HG03045 (cell line): Measurements from ENCODE around the gene DNAJB11.
"Not testable (repeated sequence)": the region's sequence is repeated elsewhere in the genome, so short reads cannot be mapped to it uniquely, and the experiment has no call there.

Experiments
- ATAC-seq: cut with Tn5 transposase; IDR thresholded peaks from one replicate; pipeline ENCODE4 v1.9.1; 2021; ENCODE audit warnings: mild to moderate bottlenecking, moderate library complexity; ENCODE audit not compliant: unreplicated experiment

The DNAJB11 gene

DNA sequence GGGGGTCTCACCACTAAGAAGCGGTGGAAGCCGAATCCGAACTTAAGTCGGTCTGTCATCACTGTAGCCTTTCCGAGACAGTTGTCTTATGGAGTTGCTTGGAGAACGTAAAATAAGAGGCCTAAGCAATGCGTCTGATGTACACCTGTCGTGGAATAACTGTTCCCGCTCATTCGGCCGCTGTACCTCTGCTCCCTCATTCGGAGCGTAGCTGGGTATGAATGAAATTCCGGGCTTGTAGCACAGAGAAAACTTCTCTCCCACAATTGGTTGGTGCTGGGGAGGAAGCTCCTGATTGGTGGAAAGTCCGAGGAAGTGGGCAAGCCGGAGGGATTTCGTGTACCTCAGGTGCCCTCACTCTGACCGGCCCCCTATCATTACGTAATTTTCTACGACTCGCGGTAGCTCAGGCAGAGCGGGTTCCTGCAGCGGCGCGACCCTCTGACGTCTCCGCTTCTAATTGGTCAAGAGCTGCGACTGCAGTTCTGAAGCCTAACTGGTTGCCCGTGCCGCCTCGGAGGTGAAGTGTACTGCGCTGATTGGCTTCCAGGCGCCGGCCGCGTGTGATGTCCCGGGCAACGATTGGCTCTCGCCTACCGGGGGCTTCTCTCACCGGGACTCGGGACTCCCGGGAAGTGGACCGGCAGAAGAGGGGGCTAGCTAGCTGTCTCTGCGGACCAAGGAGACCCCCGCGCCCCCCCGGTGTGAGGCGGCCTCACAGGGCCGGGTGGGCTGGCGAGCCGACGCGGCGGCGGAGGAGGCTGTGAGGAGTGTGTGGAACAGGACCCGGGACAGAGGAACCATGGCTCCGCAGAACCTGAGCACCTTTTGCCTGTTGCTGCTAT lies at the start of gene DNAJB11:
Gene DNAJB11, plus strand, starts transcription at position 625 of the 845 bp plus-strand sequence. Its CDS starts 178 bp downstream, at position 803.
- peak; percentile 83 for ATAC-seq

DNA sequence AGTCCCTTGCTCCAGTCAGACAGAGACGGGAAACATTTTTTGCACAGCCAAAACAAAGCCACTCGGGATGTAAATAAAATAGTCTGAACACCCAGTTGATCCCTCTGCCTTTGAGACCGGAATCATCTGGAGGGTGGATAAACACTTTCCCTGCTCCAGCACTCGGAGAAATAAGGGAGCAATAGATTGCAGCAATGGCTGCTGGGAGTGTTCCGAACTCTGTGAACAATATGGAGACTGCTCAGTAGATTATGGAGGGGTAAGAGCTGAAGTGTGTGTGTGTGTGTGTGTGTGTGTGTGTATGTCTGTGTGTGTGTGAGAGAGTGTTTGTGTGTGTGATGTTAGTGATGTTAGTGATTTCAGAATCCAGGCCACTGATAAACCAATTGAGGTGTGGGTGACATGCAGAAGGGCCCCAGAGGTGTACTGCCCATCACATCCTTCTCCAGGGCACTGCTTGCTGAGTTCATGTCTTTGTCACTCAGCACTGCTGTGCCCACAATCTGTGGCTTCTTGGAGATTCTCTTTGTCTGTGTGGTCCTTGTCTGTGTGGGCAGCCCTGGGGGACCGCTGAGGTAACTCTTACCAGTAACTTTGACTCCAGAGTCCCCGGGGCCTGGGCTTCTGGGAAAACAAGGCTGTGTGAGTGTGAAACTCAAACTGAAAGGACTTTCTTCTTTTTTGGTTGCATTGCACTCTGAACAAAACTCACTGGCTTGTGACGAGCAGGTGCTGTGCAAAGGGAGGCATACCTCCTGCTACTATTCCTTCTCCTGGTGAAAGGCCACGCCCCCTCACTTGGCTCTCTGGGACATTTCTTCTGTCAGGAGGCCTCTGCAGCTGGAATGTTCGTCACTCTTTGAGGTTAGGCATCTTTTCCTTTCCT lies 49.3 kb upstream of the DNAJB11 start:
- ATAC-seq, result peak; percentile 61

GRCh38 chr3:186523022-186523421 lies 47.5 kb upstream of the DNAJB11 start:
- ATAC-seq, result no peak

DNA sequence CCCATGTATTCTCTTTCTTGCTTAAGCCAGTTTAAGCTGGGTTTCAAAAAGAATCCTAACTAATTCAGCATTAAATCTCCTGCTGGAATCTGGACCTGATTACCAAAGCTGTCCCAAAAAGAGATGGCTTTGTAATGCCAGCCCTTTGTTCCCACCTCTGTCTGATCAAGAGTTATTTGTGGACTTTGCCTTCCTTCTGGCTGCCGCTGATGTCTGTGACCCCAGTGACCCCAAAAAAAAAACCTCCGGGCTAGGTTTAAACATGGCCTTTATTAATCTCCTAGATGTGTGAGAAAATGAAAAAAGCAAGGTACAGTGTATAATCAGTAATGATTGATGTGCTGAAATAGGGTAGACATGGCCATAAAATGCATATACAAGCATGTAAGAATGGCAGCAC lies 47.1 kb upstream of the DNAJB11 start:
- ATAC-seq, result no peak

GRCh38 chr3:186524616-186525015 lies 45.9 kb upstream of the DNAJB11 start:
- no peak for ATAC-seq

GRCh38 chr3:186525369-186526255 lies 44.9 kb upstream of the DNAJB11 start:
- ATAC-seq, result no peak

DNA sequence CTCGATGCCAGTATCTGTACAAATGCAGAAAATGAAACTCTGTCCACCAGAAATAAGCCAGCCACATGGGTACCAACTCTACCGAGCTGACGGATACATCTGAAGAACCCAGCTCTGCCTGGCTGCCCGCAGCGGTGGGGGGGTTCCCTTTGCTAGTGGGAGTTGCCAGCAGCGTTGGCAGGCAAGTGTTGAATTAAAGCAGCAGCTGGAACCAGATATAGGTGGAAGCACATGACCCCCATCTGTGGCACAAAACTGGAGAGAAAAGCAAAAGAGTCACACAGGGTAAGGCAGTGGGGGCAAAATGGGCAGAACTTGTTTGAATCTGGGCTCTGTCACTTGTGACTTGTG lies 44.3 kb upstream of the DNAJB11 start:
- ATAC-seq, result peak; percentile 33

- no peak for ATAC-seq
Observed at GRCh38 chr3:186529201-186529999, 41.1 kb upstream of the DNAJB11 start.

- ATAC-seq, result no peak
Observed at GRCh38 chr3:186530415-186530814, 40.1 kb upstream of the DNAJB11 start.

GRCh38 chr3:186531694-186532093 lies 38.8 kb upstream of the DNAJB11 start:
- not testable (repeated sequence) for ATAC-seq

- ATAC-seq, result no peak
Observed at GRCh38 chr3:186532598-186533072, 37.9 kb upstream of the DNAJB11 start.

DNA sequence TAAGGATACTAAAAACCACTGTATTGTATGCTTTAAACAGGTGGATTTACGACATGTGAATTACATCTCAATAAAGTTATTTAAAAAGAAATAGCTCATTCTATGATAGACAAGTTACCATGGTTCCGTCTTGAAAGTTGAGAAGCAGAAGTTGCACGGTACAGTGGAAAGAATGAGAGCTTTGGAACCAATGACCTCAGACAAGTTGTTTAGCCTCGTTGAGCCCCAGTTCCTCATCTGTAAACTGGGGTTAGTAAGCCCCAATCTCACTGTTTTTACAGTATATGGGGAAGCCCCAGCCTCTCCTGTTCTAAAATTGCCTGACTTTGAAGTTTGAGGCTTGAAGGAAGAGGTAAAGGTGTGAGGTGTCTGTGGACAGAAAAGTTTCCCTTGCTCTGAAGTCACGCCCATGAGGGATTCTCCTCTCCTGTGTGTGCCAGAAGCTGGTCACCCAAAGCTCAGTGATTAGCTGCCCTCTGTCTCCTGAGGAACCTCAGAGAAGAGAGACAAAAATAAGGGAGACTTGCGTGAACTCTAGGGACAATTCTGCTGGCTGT lies 36.3 kb upstream of the DNAJB11 start:
- ATAC-seq, result peak; percentile 79

DNA sequence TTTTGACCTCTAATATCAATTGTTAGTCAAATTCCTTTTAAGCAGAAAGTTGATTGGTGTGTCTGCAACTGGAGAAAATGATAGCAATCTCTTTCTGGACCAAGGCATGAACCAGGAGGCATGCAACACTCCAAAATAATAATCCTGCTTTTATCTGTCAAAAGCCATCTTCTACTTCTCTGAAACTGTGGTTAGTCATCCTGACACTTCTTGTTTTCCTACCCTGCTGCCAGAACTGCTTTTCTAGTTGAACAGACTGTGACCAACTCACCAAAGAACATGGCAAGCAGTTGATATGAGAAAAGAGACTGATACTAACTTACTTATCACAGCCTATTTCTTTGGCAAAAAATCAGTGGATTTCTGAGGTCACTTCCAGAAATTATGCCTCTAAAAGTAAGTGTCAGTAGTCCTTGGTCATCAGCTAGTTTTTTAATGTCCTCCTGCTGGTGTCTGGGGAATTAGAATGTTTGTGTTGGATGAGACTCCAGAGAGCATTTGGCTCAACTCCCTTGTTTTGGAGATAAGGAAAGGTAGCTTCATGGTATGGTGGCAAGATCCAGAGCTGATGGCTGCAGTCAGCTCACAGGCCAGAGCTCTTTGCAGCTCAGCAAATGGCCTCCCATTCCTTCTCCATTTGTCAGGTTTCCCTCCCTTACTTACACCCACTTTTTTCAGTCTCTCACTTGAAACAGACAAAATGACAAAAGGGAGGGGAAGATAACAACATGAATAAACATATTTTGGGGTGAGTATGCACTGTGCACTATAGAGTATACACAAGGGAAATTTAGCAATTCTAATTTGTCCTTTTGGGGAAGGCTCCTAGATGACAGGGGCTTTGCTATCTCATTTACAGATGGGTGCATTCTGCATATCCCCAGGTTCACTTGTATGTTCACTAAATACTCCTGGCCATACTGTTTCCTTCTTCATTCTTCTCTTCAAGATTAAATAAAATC lies 33.4 kb upstream of the DNAJB11 start:
- no peak for ATAC-seq

DNA sequence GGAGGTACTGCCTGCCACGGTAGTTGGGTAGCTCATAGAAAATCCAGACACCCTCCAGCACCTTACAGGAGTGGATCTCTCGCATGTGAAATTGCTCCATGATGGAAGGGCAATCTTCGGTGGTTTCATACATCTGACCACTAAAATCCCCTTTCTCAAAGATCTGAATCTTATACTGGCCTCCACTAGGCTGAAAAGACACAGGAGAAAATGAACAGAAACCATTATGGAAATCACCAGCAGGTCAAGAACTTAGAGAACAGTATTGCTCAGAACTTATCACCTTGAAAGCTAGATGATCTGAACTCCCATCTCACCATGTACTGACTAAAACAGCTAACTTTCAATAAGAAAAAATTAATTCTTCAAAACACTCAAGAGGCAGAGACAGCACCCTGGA lies 31.7 kb upstream of the DNAJB11 start:
- peak; percentile 36 for ATAC-seq

DNA sequence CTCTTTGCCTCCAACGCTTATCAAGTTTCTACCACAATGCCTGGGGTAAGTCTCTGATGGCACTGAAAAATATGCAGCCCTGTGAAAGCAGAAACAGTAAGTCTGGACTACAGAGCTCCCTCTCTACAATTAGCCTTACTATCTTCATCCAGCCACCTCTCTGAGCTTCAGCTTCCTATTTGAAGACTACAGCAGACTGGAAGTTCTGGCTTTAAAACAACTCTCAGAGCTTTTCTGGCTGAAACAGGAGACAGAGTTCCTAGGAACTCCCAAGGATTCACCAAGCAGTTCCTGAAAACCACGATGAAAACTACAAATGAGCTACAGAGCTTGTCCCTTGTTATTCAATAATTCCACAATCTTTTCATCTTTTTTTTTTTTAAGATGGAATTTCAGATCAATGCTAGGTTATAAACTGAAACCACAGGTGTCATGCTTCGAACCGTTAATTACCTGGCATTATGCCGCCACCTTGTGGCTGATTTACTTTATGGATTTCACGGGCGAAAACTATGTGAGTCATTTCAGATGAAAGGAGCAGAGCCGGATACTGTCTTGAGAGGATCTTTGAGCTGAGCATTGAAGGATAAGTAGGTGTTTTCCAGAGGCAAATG lies 30.2 kb upstream of the DNAJB11 start:
- peak; percentile 65 for ATAC-seq

GRCh38 chr3:186540835-186541226 lies 29.7 kb upstream of the DNAJB11 start:
- ATAC-seq, result no peak

DNA sequence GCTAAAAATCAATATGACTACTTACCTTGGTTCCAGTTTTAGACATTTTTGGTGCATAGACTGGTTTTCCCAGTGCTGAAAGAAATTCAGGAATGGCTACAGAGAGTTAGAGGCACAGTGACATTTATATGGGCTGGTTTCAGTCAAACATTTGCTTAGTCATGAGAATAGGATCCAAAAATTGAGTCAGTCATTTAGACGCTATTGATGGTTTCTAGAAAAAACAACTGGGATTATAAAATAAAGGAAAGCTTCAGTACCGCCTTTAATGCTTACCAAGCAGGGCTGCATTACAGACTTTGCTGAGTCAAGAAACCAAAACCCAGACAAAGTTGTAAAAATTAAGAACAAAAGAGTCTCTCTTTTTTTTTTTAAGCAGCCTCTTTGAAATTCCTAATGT lies 26.2 kb upstream of the DNAJB11 start, which contains the start of gene CRYGS:
Gene CRYGS, minus strand, starts transcription at position 100 of the 400 bp plus-strand sequence. Its CDS starts 54 bp downstream, at position 46.
- no peak for ATAC-seq

DNA sequence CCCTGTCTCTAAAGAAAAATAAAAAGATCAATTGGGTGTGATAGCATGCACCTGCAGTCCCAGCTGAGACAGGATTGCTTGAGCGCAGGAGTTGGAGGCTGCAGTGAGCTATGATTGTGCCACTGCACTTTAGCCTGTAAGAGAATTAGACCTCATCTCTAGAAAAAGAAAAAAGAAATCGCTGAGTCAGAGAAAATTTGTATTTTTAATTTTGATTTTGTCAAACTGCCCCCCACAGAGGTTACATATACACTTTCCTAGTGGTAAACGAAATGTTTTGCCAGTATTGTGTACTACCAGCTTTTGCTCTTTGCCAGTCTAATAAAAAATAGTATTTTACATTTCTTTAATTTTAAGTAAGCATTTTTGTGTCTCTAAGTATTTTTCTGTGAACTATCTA lies 21.0 kb upstream of the DNAJB11 start:
- no peak for ATAC-seq
